ENCODE measurements around the gene TMEM263. TPM values are rescaled to one million over a fixed set of nuclear protein-coding genes. Genes with fewer than 3 reads are reported as not detected.
"Not testable (repeated sequence)": the region's sequence is repeated elsewhere in the genome, so short reads cannot be mapped to it uniquely, and the experiment has no call there.

The TMEM263 gene
- total and polyA plus RNA-seq, 4 experiments from 2014 or later: 28.4 to 32.9 (median 30.6) TPM

GRCh38 chr12:106996102-106996501 is 40.4 kb downstream of the TMEM263 start:
- H3K36me3 Mint-ChIP-seq: peaks cover 31 to 47% of the 10 kb centered on the region in 2 donors
- H3K27ac ChIP-seq (ENCODE audit: low read depth, low read length); H3K27me3 Mint-ChIP-seq; H3K9me3 Mint-ChIP-seq; H3K36me3 ChIP-seq (ENCODE audit: insufficient read depth, low read length); POLR2A ChIA-PET (ENCODE audit: partially characterized antibody); H3K4me3 Mint-ChIP-seq; H3K4me3 ChIP-seq (ENCODE audit: low read length in 2 of 2); CTCF ChIA-PET (ENCODE audit: partially characterized antibody); H3K27me3 ChIP-seq (ENCODE audit: insufficient read depth, low read length); H3K4me1 ChIP-seq (ENCODE audit: insufficient read depth, low read length); DNase-seq; intact Hi-C loops (cut with micrococcal nuclease); H3K9me3 ChIP-seq (ENCODE audit: control insufficient read depth in 1 of 2, low read length in 2 of 2); H3K4me1 Mint-ChIP-seq: not testable (repeated sequence)
- peak overlapping the region in 1 of 7 donors; percentile 17 for H3K27ac Mint-ChIP-seq

GRCh38 chr12:106997916-106998315 is 42.2 kb downstream of the TMEM263 start:
- Mint-ChIP-seq H3K36me3 (peaks cover 45 to 53% of the 10 kb centered on the region in 2 donors), H3K27me3 (no peaks in the 10 kb centered on the region), H3K4me1 (no peaks in the 10 kb centered on the region), H3K27ac (peak overlapping the region in 2 of 7 donors; percentile 2 to 16), H3K4me3 (no peak overlapping the region), H3K9me3 (no peaks in the 10 kb centered on the region)
- no peaks in the 10 kb centered on the region for H3K4me1 ChIP-seq (ENCODE audit: insufficient read depth, low read length)
- DNase-seq: no peak
- H3K9me3 ChIP-seq (ENCODE audit: control insufficient read depth in 1 of 2, low read length in 2 of 2): no peaks in the 10 kb centered on the region
- intact Hi-C loops (cut with micrococcal nuclease): no loop called here
- no peak overlapping the region for H3K4me3 ChIP-seq (ENCODE audit: low read length in 2 of 2)
- ChIA-PET POLR2A (ENCODE audit: partially characterized antibody) (interaction anchor here (0.9 kb wide), 1 partner anchor 11 kb away, joined by 3 read pairs; the partner anchor contains the start of gene MTERF2), CTCF (ENCODE audit: partially characterized antibody) (interaction anchor here (1.1 to 1.4 kb wide), 2 partner anchors 16 to 17 kb away, joined by 3 read pairs; no protein-coding TSS in a partner anchor)
- H3K27ac ChIP-seq (ENCODE audit: low read depth, low read length): no peak overlapping the region
- H3K36me3 ChIP-seq (ENCODE audit: insufficient read depth, low read length): peaks cover 10% of the 10 kb centered on the region
- no peaks in the 10 kb centered on the region for H3K27me3 ChIP-seq (ENCODE audit: insufficient read depth, low read length)

- POLR2A ChIA-PET (ENCODE audit: partially characterized antibody): no interaction called here
These were observed 43.7 kb downstream of the TMEM263 start for GRCh38 chr12:106999446-106999845.

GRCh38 chr12:107002665-107003064 is 47.0 kb downstream of the TMEM263 start:
- H3K27me3 Mint-ChIP-seq; H3K27ac ChIP-seq (ENCODE audit: low read depth, low read length); H3K4me1 Mint-ChIP-seq; DNase-seq; H3K4me3 Mint-ChIP-seq; H3K9me3 ChIP-seq (ENCODE audit: control insufficient read depth in 1 of 2, low read length in 2 of 2); CTCF ChIA-PET (ENCODE audit: partially characterized antibody); intact Hi-C loops (cut with micrococcal nuclease); H3K36me3 ChIP-seq (ENCODE audit: insufficient read depth, low read length); POLR2A ChIA-PET (ENCODE audit: partially characterized antibody); H3K27me3 ChIP-seq (ENCODE audit: insufficient read depth, low read length); H3K4me1 ChIP-seq (ENCODE audit: insufficient read depth, low read length); H3K4me3 ChIP-seq (ENCODE audit: low read length in 2 of 2); H3K9me3 Mint-ChIP-seq: not testable (repeated sequence)
- Mint-ChIP-seq H3K36me3 (peaks cover 26 to 29% of the 10 kb centered on the region in 2 donors), H3K27ac (peak overlapping the region in 2 of 7 donors; percentile 17 to 30)

More at GRCh38 chr12:106999446-106999845, 43.7 kb downstream of the TMEM263 start:
- no peak overlapping the region for H3K4me3 ChIP-seq (ENCODE audit: low read length in 2 of 2)
- Mint-ChIP-seq H3K27me3 (no peaks in the 10 kb centered on the region), H3K27ac (no peak overlapping the region), H3K36me3 (peaks cover 46 to 52% of the 10 kb centered on the region in 2 donors), H3K9me3 (no peaks in the 10 kb centered on the region), H3K4me1 (no peaks in the 10 kb centered on the region), H3K4me3 (no peak overlapping the region)
- no peaks in the 10 kb centered on the region for H3K27me3 ChIP-seq (ENCODE audit: insufficient read depth, low read length)
- H3K9me3 ChIP-seq (ENCODE audit: control insufficient read depth in 1 of 2, low read length in 2 of 2): no peaks in the 10 kb centered on the region
- H3K27ac ChIP-seq (ENCODE audit: low read depth, low read length): no peak overlapping the region
- CTCF ChIA-PET (ENCODE audit: partially characterized antibody): interaction anchor here (1.4 kb wide), 1 partner anchor 12 kb away, joined by 3 read pairs; no protein-coding TSS in a partner anchor
- no peak for DNase-seq
- intact Hi-C loops (cut with micrococcal nuclease): no loop called here
- H3K36me3 ChIP-seq (ENCODE audit: insufficient read depth, low read length): peaks cover 10% of the 10 kb centered on the region
- no peaks in the 10 kb centered on the region for H3K4me1 ChIP-seq (ENCODE audit: insufficient read depth, low read length)

- H3K27me3 ChIP-seq (ENCODE audit: insufficient read depth, low read length): no peaks in the 10 kb centered on the region
- H3K27ac ChIP-seq (ENCODE audit: low read depth, low read length): no peak overlapping the region
- no peak overlapping the region for H3K4me3 ChIP-seq (ENCODE audit: low read length in 2 of 2)
- no peaks in the 10 kb centered on the region for H3K36me3 ChIP-seq (ENCODE audit: insufficient read depth, low read length)
- no peak for DNase-seq
- H3K4me3 Mint-ChIP-seq: no peak overlapping the region
- H3K9me3 ChIP-seq (ENCODE audit: control insufficient read depth in 1 of 2, low read length in 2 of 2): no peaks in the 10 kb centered on the region
- POLR2A ChIA-PET (ENCODE audit: partially characterized antibody): no interaction called here
- H3K27me3 Mint-ChIP-seq: no peaks in the 10 kb centered on the region
- peaks cover 5 to 15% of the 10 kb centered on the region in 2 donors for H3K36me3 Mint-ChIP-seq
- no peaks in the 10 kb centered on the region for H3K4me1 ChIP-seq (ENCODE audit: insufficient read depth, low read length)
- peaks cover 0 to 3% (median 0%) of the 10 kb centered on the region in 8 donors for H3K9me3 Mint-ChIP-seq
- no peaks in the 10 kb centered on the region for H3K4me1 Mint-ChIP-seq
- H3K27ac Mint-ChIP-seq: no peak overlapping the region
- intact Hi-C loops (cut with micrococcal nuclease): no loop called here
- CTCF ChIA-PET (ENCODE audit: partially characterized antibody): no interaction called here
These were observed 51.7 kb downstream of the TMEM263 start for GRCh38 chr12:107007411-107007810.

GRCh38 chr12:107011519-107011918 is 55.8 kb downstream of the TMEM263 start:
- peaks cover 0 to 3% (median 0%) of the 10 kb centered on the region in 8 donors for H3K9me3 Mint-ChIP-seq
- no peaks in the 10 kb centered on the region for H3K27me3 ChIP-seq (ENCODE audit: insufficient read depth, low read length)
- H3K27ac Mint-ChIP-seq: peak overlapping the region in 2 of 7 donors; percentile 30 to 69
- H3K4me3 Mint-ChIP-seq: no peak overlapping the region
- CTCF ChIA-PET (ENCODE audit: partially characterized antibody): interaction anchor here (1.1 kb wide), 1 partner anchor 12 kb away, joined by 3 read pairs; no protein-coding TSS in a partner anchor
- intact Hi-C loops (cut with micrococcal nuclease): no loop called here
- no peaks in the 10 kb centered on the region for H3K27me3 Mint-ChIP-seq
- H3K36me3 ChIP-seq (ENCODE audit: insufficient read depth, low read length): no peaks in the 10 kb centered on the region
- H3K4me1 Mint-ChIP-seq: peaks cover 0 to 6% (median 0%) of the 10 kb centered on the region in 4 donors
- H3K27ac ChIP-seq (ENCODE audit: low read depth, low read length): no peak overlapping the region
- POLR2A ChIA-PET (ENCODE audit: partially characterized antibody): interaction anchor here (0.9 kb wide), 1 partner anchor 25 kb away, joined by 3 read pairs; the partner anchor contains the start of gene MTERF2
- H3K36me3 Mint-ChIP-seq: peaks cover 15 to 18% of the 10 kb centered on the region in 2 donors
- H3K4me1 ChIP-seq (ENCODE audit: insufficient read depth, low read length): no peaks in the 10 kb centered on the region
- no peak overlapping the region for H3K4me3 ChIP-seq (ENCODE audit: low read length in 2 of 2)
- DNase-seq: no peak
- H3K9me3 ChIP-seq (ENCODE audit: control insufficient read depth in 1 of 2, low read length in 2 of 2): no peaks in the 10 kb centered on the region

GRCh38 chr12:107012736-107013425 is 57.2 kb downstream of the TMEM263 start:
- no peaks in the 10 kb centered on the region for H3K36me3 ChIP-seq (ENCODE audit: insufficient read depth, low read length)
- H3K27ac ChIP-seq (ENCODE audit: low read depth, low read length): no peak overlapping the region
- intact Hi-C loops (cut with micrococcal nuclease): no loop called here
- Mint-ChIP-seq H3K27ac (peak overlapping the region in 2 of 7 donors; percentile 9 to 19), H3K4me3 (no peak overlapping the region), H3K4me1 (peaks cover 0 to 6% (median 4%) of the 10 kb centered on the region in 4 donors), H3K27me3 (no peaks in the 10 kb centered on the region), H3K36me3 (peaks cover 24 to 32% of the 10 kb centered on the region in 2 donors), H3K9me3 (peaks cover 0 to 3% (median 0%) of the 10 kb centered on the region in 8 donors)
- H3K27me3 ChIP-seq (ENCODE audit: insufficient read depth, low read length): no peaks in the 10 kb centered on the region
- ChIA-PET POLR2A (ENCODE audit: partially characterized antibody) (no interaction called here), CTCF (ENCODE audit: partially characterized antibody) (interaction anchor here (0.9 to 2.4 kb wide), 9 partner anchors 9 to 92 kb away, joined by 3 to 28 read pairs (median 4); partner anchors contain the start of gene CRY1)
- H3K4me3 ChIP-seq (ENCODE audit: low read length in 2 of 2): no peak overlapping the region
- no peaks in the 10 kb centered on the region for H3K4me1 ChIP-seq (ENCODE audit: insufficient read depth, low read length)
- H3K9me3 ChIP-seq (ENCODE audit: control insufficient read depth in 1 of 2, low read length in 2 of 2): no peaks in the 10 kb centered on the region
- DNase-seq: no peak

Data from CD4-positive, alpha-beta memory T cell (primary cell).